ENCODE results near the gene MIPEP.

- TF ChIP-seq CTCF (IDR thresholded peaks at IDR 0.05) (no peak), POLR2AphosphoS5 (IDR thresholded peaks at IDR 0.05) (no peak), POLR2A (IDR thresholded peaks at IDR 0.05) (no peak)
These were observed 200.9 kb downstream of the MIPEP start for GRCh38 chr13:23688336-23688735.

Data from prostate gland (tissue), 2 donors.